GM23338 (cell line): ENCODE data around the gene HPDL. TPM values are rescaled to one million over a fixed set of nuclear protein-coding genes. Genes with fewer than 3 reads are reported as not detected.

Experiments used
- ATAC-seq: fragments of 200-7000 bp; cut with Tn5 transposase; 3 replicates; pipeline ENCODE4 v1.9.1; 2020
- DNase-seq: peaks from one replicate; pipeline ENCODE4 v3.0.0-alpha.2; 2015; ENCODE audit warnings: low spot score
- H2AFZ ChIP-seq: fragments of 200-600 bp; sonication (generic); 2 replicates; pipeline ENCODE4 v1.8.0; 2016; ENCODE audit warnings: antibody characterized with exemption, mild to moderate bottlenecking, moderate library complexity
- H3F3A ChIP-seq: fragments of 200-600 bp; sonication (generic); replicated peaks from 2 replicates; pipeline ENCODE4 v1.8.0; 2017; ENCODE audit warnings: antibody characterized with exemption, mixed run types, low read depth
- H3K27ac ChIP-seq: fragments of 200-600 bp; sonication (generic); 2 replicates; pipeline ENCODE4 v1.6.1; 2016; ENCODE audit warnings: low read depth
- H3K27me3 ChIP-seq: fragments of 200-600 bp; sonication (generic); 2 replicates; pipeline ENCODE4 v1.8.0; 2016; ENCODE audit warnings: mild to moderate bottlenecking, mixed run types, moderate library complexity; ENCODE audit not compliant: insufficient read depth
- H3K36me3 ChIP-seq: fragments of 200-600 bp; sonication (generic); 2 replicates; pipeline ENCODE4 v1.8.0; 2016; ENCODE audit warnings: mild to moderate bottlenecking; ENCODE audit not compliant: insufficient read depth
- H3K4me1 ChIP-seq: fragments of 200-600 bp; sonication (generic); 2 replicates; pipeline ENCODE4 v1.8.0; 2016; ENCODE audit warnings: mild to moderate bottlenecking, moderate library complexity; ENCODE audit not compliant: insufficient read depth
- H3K4me2 ChIP-seq: fragments of 200-600 bp; sonication (generic); 2 replicates; pipeline ENCODE4 v1.7.1; 2017; ENCODE audit warnings: mixed run types
- H3K4me3 ChIP-seq: fragments of 200-600 bp; sonication (generic); 2 replicates; pipeline ENCODE4 v1.6.1; 2016; ENCODE audit warnings: mixed run types
- H3K79me2 ChIP-seq: fragments of 200-600 bp; sonication (generic); replicated peaks from 2 replicates; pipeline ENCODE4 v1.8.0; 2017; ENCODE audit warnings: mild to moderate bottlenecking; ENCODE audit not compliant: insufficient read depth
- H3K9me2 ChIP-seq: fragments of 200-600 bp; sonication (generic); 2 replicates; pipeline ENCODE4 v1.8.0; 2017; ENCODE audit not compliant: insufficient read depth
- H4K20me1 ChIP-seq: fragments of 200-600 bp; sonication (generic); replicated peaks from 2 replicates; pipeline ENCODE4 v1.8.0; 2017; ENCODE audit warnings: mild to moderate bottlenecking; ENCODE audit not compliant: insufficient read depth
- H3K27ac Mint-ChIP-seq: 2 replicates; pipeline ENCODE4 v1.8.0; 2020; ENCODE audit warnings: inconsistent platforms, mild to moderate bottlenecking, moderate library complexity, mixed read lengths
- H3K27me3 Mint-ChIP-seq: 3 replicates; pipeline ENCODE4 v1.8.0; 2022; ENCODE audit warnings: low read depth, mild to moderate bottlenecking, moderate library complexity, mixed read lengths, inconsistent platforms; ENCODE audit not compliant: insufficient read depth, poor library complexity
- H3K36me3 Mint-ChIP-seq: 3 replicates; pipeline ENCODE4 v1.8.0; 2021; ENCODE audit warnings: low read depth, mild to moderate bottlenecking, inconsistent platforms, moderate library complexity, mixed read lengths
- H3K4me1 Mint-ChIP-seq: 3 replicates; pipeline ENCODE4 v1.8.0; 2020; ENCODE audit warnings: mild to moderate bottlenecking, inconsistent platforms, mixed read lengths
- H3K4me3 Mint-ChIP-seq: 3 replicates; pipeline ENCODE4 v1.8.0; 2021; ENCODE audit warnings: moderate library complexity, mild to moderate bottlenecking, inconsistent platforms, mixed read lengths
- H3K9me3 Mint-ChIP-seq: 3 replicates; pipeline ENCODE4 v1.8.0; 2020; ENCODE audit warnings: moderate library complexity, mild to moderate bottlenecking, inconsistent platforms, mixed read lengths
- CREB1 ChIP-seq: fragments of 250-450 bp; sonication (Bioruptor Pico); IDR thresholded peaks from 2 replicates; pipeline ENCODE4 v1.5.0; 2020; ENCODE audit warnings: low read depth, mild to moderate bottlenecking, moderate library complexity
- EZH2 ChIP-seq: fragments of 200-600 bp; sonication (generic); IDR thresholded peaks from one replicate; pipeline ENCODE4 v1.8.0; 2017; ENCODE audit warnings: antibody characterized with exemption, mild to moderate bottlenecking, low read depth; ENCODE audit not compliant: unreplicated experiment
- EZH2phosphoT487 ChIP-seq: fragments of 200-600 bp; sonication (generic); IDR thresholded peaks from one replicate; pipeline ENCODE4 v1.8.1; 2018; ENCODE audit warnings: antibody characterized with exemption; ENCODE audit not compliant: unreplicated experiment
- POLR2AphosphoS5 ChIP-seq: IDR thresholded peaks from 2 replicates; pipeline ENCODE4 v1.6.1; 2016; ENCODE audit warnings: antibody characterized with exemption, low read depth
- ZNF114 ChIP-seq: fragments of 250-450 bp; sonication (Bioruptor Pico); IDR thresholded peaks from 2 replicates; pipeline ENCODE4 v1.5.0; 2020; ENCODE audit warnings: mild to moderate bottlenecking, moderate library complexity
- ZNF331 ChIP-seq: fragments of 250-450 bp; sonication (Bioruptor Pico); IDR thresholded peaks from 2 replicates; pipeline ENCODE4 v1.5.0; 2020; ENCODE audit warnings: low read depth, mild to moderate bottlenecking, moderate library complexity
- polyA plus RNA-seq: library from polyadenylated mRNA; unstranded; fragments of >200 nt; fragmentation: Nextera tagmentation; extraction: Ambion mirVana; gene quantifications from 2 replicates; pipeline ENCODE4 v1.2.1, GENCODE V29; 2016
- total RNA-seq: library from RNA; depleted of rRNA; stranded (reverse); fragments of >200 nt; shearing (Covaris generic); gene quantifications from 2 replicates; pipeline ENCODE4 v1.2.3, GENCODE V29; 2014
- TF ChIP-seq, protein P1 (sequence below): IDR thresholded peaks from 2 replicates; pipeline ENCODE4 v1.6.1; 2016; ENCODE audit warnings: antibody characterized with exemption
- TF ChIP-seq, protein P2 (sequence below): IDR thresholded peaks from one replicate; pipeline ENCODE4 v1.6.1; 2018; ENCODE audit warnings: antibody characterized with exemption; ENCODE audit not compliant: unreplicated experiment
- TF ChIP-seq, protein P3 (sequence below), 2 experiments: fragments of 200-600 bp in 1 of 2; sonication (generic) in 1 of 2; conservative IDR thresholded peaks; 2 replicates each; pipeline versions ENCODE4 v1.5.1 to v1.6.1; 2016 to 2017; ENCODE audit warnings: antibody characterized with exemption in 2 of 2, low read depth in 2 of 2, mild to moderate bottlenecking in 2 of 2, moderate library complexity in 1 of 2

The HPDL gene
- total and polyA plus RNA-seq, 2 experiments from 2014 or later = 36.5 to 82.1 TPM

DNA sequence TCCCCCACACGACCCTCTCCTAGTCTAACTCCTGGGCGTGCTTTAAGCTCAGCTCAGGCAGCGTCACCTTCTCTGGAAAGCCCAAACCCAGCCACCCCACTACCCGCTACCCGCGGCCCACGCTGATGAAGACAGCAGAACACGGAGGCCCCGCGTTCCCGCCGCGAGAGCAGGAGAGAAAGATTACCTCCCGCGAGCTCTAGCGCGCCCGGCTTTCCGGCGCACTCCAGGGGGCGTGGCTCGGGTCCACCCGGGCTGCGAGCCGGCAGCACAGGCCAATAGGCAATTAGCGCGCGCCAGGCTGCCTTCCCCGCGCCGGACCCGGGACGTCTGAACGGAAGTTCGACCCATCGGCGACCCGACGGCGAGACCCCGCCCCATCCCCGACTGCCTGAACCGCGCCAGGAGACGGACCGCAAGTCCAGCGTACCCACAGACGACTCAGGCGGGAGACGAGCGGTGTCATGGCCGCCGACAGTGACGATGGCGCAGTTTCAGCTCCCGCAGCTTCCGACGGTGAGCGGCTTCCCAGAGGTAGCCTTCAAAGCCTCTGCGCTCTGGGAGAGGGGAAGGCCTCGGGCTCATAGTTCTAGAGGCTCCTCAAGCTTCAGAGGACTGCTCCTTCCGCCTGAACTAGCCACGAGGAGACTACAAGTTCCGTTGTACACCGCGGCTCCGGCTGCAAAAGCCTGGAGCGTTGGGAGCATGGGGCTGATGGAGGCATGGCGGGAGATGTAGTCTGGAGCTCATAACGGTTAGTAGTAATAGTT lies 13.3 kb downstream of the HPDL start, which contains the start of the genes MUTYH and TOE1:
MUTYH (minus strand) TSS at position 652 of the 770 bp plus-strand sequence. CDS start 5,935 bp downstream, outside the sequence.
TOE1 (plus strand) TSS at position 382 of the 770 bp plus-strand sequence; CDS start at position 465, 83 bp downstream.
- Histone ChIP-seq H3F3A (0 out of 2 replicates have a peak, but pooled peaks cover 14% of the 10 kb centered on the region), H4K20me1 (peaks cover 9% of the 10 kb centered on the region; the same call in 1 of the 2 replicates), H3K27ac (peak within 1 kb of the TSS; percentile 97), H3K4me3 (peak within 1 kb of the TSS; percentile 61), H3K79me2 (peaks cover 43% of the 10 kb centered on the region), H3K4me1 (peaks cover 18% of the 10 kb centered on the region), H3K9me2 (no peaks in the 10 kb centered on the region), H2AFZ (peak within 1 kb of the TSS; percentile 65; the same call in 1 of the 2 replicates), H3K27me3 (no peaks in the 10 kb centered on the region), H3K4me2 (peak within 1 kb of the TSS; percentile 82), H3K36me3 (peaks cover 7% of the 10 kb centered on the region)
- DNase-seq = peak; percentile 98
- peak; percentile 93 for ATAC-seq
- Mint-ChIP-seq H3K27me3 (peaks cover 2% of the 10 kb centered on the region), H3K9me3 (no peaks in the 10 kb centered on the region), H3K36me3 (peaks cover 55% of the 10 kb centered on the region), H3K27ac (peak within 1 kb of the TSS; percentile 99), H3K4me3 (peak within 1 kb of the TSS; percentile 99), H3K4me1 (peaks cover 29% of the 10 kb centered on the region)
- TF ChIP-seq, protein P1, sequence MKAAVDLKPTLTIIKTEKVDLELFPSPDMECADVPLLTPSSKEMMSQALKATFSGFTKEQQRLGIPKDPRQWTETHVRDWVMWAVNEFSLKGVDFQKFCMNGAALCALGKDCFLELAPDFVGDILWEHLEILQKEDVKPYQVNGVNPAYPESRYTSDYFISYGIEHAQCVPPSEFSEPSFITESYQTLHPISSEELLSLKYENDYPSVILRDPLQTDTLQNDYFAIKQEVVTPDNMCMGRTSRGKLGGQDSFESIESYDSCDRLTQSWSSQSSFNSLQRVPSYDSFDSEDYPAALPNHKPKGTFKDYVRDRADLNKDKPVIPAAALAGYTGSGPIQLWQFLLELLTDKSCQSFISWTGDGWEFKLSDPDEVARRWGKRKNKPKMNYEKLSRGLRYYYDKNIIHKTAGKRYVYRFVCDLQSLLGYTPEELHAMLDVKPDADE = peak; percentile 98
- TF ChIP-seq POLR2AphosphoS5 = peak; percentile 94
- TF ChIP-seq CREB1 (CRISPR knock-in tag) = peak; percentile 51; the same call in 1 of the 2 replicates
- TF ChIP-seq EZH2 = no peak
- TF ChIP-seq EZH2phosphoT487 = no peak
- no peak for TF ChIP-seq ZNF114

DNA sequence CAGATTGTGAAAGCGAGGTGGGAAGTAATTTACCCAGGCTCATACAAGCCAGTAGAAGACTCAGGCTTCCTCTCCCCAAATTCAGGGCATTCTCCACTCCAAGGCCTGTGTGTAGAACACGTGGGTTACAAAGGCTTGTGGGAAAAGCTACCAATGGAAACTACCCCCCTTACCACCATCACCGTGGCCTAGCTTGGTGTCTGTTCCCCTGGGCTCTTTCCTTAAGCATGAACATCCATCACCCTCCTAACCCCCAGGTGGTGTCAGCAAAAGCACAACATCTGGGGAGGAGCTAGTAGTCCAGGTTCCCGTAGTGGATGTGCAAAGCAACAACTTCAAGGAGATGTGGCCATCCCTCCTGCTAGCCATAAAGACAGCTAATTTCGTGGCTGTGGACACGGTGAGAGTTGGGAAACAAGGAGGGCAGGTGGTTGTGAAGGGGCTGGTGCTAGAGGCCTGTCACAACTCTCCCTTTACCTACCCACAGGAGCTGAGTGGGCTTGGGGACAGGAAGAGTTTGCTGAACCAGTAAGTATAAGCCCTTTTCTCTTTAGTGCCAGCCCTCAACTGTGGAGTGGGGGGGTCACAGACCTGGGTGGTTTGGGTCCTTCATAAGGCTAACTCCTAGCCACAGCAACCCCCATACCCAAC lies 14.2 kb downstream of the HPDL start:
- Histone ChIP-seq H2AFZ (no peak overlapping the region), H4K20me1 (no peaks in the 10 kb centered on the region; the same call in 1 of the 2 replicates), H3K4me2 (peak overlapping the region; percentile 82), H3K4me1 (peaks cover 17% of the 10 kb centered on the region), H3F3A (0 out of 2 replicates have a peak, but pooled peaks cover 14% of the 10 kb centered on the region), H3K79me2 (peaks cover 43% of the 10 kb centered on the region), H3K4me3 (peak overlapping the region; percentile 61), H3K9me2 (no peaks in the 10 kb centered on the region), H3K27ac (no peak overlapping the region; the same call in 1 of the 2 replicates), H3K36me3 (peaks cover 7% of the 10 kb centered on the region), H3K27me3 (no peaks in the 10 kb centered on the region)
- DNase-seq = peak; percentile 26
- Mint-ChIP-seq H3K9me3 (no peaks in the 10 kb centered on the region), H3K36me3 (peaks cover 63% of the 10 kb centered on the region), H3K4me1 (peaks cover 21% of the 10 kb centered on the region), H3K4me3 (peak overlapping the region; percentile 99), H3K27ac (peak overlapping the region; percentile 99), H3K27me3 (peaks cover 2% of the 10 kb centered on the region)
- no peak; the same call in 2 of the 3 replicates for ATAC-seq
- TF ChIP-seq ZNF331 (no peak), POLR2AphosphoS5 (no peak), CREB1 (CRISPR knock-in tag) (no peak)
- TF ChIP-seq, protein P2, sequence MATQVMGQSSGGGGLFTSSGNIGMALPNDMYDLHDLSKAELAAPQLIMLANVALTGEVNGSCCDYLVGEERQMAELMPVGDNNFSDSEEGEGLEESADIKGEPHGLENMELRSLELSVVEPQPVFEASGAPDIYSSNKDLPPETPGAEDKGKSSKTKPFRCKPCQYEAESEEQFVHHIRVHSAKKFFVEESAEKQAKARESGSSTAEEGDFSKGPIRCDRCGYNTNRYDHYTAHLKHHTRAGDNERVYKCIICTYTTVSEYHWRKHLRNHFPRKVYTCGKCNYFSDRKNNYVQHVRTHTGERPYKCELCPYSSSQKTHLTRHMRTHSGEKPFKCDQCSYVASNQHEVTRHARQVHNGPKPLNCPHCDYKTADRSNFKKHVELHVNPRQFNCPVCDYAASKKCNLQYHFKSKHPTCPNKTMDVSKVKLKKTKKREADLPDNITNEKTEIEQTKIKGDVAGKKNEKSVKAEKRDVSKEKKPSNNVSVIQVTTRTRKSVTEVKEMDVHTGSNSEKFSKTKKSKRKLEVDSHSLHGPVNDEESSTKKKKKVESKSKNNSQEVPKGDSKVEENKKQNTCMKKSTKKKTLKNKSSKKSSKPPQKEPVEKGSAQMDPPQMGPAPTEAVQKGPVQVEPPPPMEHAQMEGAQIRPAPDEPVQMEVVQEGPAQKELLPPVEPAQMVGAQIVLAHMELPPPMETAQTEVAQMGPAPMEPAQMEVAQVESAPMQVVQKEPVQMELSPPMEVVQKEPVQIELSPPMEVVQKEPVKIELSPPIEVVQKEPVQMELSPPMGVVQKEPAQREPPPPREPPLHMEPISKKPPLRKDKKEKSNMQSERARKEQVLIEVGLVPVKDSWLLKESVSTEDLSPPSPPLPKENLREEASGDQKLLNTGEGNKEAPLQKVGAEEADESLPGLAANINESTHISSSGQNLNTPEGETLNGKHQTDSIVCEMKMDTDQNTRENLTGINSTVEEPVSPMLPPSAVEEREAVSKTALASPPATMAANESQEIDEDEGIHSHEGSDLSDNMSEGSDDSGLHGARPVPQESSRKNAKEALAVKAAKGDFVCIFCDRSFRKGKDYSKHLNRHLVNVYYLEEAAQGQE = no peak
- TF ChIP-seq, protein P3, sequence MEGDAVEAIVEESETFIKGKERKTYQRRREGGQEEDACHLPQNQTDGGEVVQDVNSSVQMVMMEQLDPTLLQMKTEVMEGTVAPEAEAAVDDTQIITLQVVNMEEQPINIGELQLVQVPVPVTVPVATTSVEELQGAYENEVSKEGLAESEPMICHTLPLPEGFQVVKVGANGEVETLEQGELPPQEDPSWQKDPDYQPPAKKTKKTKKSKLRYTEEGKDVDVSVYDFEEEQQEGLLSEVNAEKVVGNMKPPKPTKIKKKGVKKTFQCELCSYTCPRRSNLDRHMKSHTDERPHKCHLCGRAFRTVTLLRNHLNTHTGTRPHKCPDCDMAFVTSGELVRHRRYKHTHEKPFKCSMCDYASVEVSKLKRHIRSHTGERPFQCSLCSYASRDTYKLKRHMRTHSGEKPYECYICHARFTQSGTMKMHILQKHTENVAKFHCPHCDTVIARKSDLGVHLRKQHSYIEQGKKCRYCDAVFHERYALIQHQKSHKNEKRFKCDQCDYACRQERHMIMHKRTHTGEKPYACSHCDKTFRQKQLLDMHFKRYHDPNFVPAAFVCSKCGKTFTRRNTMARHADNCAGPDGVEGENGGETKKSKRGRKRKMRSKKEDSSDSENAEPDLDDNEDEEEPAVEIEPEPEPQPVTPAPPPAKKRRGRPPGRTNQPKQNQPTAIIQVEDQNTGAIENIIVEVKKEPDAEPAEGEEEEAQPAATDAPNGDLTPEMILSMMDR (conservative IDR thresholded peaks at IDR 0.05; ENCODE audit: low read depth in 2 of 2) = no peak
- TF ChIP-seq, protein P1 = no peak
